OCI-LY1 (cell line): ENCODE data around the gene PACSIN2.

Experiments
- CTCF ChIP-seq: fragments of 200-600 bp; sonication (generic), shearing (Covaris generic); IDR thresholded peaks from 2 replicates; pipeline ENCODE4 v1.5.1; 2017; ENCODE audit warnings: mild to moderate bottlenecking, antibody characterized with exemption, low read length, moderate library complexity, mixed read lengths
- EZH2 ChIP-seq: fragments of 200-600 bp; sonication (generic), shearing (Covaris generic); IDR thresholded peaks from 2 replicates; pipeline ENCODE4 v1.8.0; 2017; ENCODE audit warnings: borderline replicate concordance, mixed run types, mild to moderate bottlenecking, antibody characterized with exemption, low read length, moderate library complexity, mixed read lengths

GRCh38 chr22:43038325-43038724, 23.4 kb upstream of the PACSIN2 start:
- TF ChIP-seq CTCF = no peak
- no peak for TF ChIP-seq EZH2
